NCI-H187 (cell line): ENCODE data around the gene ELOA.
"Not testable (repeated sequence)": the region's sequence is repeated elsewhere in the genome, so short reads cannot be mapped to it uniquely, and the experiment has no call there.

Experiments
- DNase-seq, 2 experiments: peaks; one replicate each; lab custom pipeline; 2025; lab: John Stamatoyannopoulos, UW

Gene ELOA

DNA sequence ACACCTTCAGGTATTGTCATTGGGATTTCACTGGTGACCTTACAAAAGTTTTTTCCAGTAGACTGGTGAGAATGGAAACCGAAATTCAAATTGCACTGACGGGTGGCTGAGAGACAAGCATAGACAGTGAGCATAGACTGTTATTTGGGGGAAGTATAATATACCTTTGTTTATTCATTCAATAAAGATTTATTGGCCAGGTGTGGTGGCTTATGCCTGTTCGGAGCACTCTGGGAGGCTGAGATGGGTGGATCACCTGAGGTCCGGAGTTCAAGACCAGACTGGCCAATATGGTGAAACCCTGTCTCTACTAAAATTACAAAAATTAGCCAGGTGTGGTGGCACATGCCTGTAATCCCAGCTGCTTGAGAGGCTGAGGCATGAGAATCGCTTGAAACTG, 10.0 kb upstream of the ELOA start:
- not testable (repeated sequence) for DNase-seq

DNA sequence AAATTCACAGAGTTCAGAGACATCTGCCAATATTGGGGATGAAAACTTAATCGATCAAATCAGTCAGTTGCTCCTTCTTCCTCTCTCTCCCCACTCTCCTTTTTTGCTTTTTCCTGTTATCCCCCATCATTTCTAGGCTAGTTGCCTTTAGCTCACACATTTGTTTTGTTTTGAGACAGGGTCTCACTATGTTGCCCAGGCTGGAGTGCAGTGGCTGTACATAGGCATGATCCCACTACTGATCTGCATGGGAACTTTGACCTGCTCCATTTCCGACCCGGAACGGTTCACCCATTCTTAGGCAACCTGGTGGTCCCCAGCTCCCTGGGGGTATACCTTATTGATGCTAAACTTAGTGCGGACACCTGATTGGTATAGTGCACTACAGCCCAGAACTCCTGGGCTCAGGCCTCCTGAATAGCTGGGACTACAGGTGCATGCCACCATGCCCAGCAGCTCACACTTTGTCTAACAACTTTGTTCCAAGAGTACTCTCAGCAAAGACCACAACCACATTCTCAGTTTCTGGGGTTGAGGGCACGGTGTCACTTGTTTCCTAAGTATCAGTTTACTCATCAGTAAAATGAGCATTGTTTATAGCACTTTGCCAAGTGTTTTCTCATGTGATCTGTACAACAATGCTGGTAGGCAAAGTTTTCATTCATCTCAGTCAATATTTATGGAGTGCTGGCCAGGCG, 6.7 kb upstream of the ELOA start:
- DNase-seq, result no peak

DNA sequence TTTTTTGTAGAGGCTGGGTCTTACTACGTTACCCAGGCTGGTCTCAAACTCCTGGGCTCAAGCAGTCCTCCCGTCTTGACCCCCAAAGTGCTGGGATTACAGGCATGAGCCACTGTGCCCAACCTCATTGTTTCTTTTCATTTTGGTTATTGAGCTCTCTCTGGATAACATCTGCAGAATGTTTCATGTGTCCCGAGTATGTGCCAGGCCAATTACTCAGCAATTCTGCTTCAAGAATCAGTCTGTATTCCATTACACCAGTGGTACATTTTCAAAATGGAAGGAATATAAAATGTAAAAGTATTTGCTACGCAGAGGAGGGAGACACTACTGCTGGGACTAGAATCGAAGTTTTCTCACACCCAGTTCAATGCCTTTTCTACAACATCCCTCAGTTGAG, 1.7 kb upstream of the ELOA start:
- no peak for DNase-seq

DNA sequence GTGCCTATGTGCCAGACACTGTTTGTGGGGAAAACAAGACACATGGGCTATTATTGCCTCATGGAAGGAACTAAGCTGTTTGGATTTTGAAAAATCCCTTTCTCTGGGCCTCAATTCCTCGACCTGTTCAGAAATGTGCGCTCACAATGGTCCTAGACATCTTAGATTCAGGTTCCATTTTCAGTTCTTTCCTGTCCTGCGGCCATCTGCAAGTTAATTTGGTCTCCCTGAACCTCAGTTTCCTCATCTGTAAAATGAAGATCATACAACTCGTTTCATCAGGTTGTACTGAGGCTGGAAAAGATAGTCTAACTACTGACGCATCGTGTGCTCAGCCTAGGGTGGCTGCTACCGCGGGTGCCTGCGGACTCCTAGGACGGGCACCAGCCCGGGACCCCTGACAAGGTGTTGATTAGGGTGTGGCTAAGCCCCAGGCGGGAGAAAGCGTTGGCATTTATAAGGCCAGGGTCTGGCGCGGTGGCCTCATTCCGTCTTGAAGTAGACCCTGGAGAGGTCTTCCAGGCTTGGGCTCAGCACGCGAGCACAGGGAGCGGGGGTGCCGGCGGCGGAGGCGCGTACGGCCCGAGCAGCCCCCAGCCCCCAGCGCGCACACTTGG, 493 bp upstream of the ELOA start:
- peak in 1 of 2 experiments; percentile 11 for DNase-seq

DNA sequence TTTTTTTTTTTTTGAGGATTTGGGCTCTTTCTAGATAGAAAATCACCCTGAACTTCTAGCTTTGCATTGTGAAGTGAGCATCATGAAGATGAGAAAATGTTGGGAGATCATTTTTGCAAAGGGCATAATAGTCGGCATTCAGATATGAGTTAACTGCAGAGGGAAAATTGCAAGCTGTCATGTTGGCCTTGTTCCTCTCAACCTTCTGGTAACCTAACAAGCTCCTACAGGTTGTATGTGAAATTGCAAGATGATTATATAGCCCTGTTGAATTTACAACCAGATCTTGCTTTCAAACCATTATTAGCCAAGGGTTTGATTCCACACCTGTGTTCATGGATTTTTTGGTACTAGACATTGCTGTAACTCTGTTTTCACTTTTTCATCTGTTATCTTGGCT, 2.2 kb downstream of the ELOA start:
- no peak for DNase-seq

DNA sequence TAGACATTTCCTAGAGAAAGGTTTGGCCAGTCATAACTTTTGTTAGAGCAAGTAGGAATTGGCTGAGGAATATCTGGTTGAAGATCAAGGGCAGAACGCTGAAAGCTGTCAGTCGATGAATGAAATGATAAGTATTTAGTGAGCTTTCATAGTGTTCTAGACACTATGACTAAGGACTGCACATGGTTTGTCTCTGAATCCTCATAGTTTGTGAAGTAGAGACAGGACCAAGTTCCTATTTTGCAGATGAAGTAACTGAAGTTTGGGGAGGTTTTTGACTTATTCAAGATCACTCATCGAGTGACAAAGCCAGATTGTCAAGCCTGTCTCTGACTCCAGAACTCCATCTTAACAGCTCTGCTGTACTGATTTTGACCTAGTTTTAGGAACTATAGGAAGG, 4.7 kb downstream of the ELOA start:
- DNase-seq, result no peak

DNA sequence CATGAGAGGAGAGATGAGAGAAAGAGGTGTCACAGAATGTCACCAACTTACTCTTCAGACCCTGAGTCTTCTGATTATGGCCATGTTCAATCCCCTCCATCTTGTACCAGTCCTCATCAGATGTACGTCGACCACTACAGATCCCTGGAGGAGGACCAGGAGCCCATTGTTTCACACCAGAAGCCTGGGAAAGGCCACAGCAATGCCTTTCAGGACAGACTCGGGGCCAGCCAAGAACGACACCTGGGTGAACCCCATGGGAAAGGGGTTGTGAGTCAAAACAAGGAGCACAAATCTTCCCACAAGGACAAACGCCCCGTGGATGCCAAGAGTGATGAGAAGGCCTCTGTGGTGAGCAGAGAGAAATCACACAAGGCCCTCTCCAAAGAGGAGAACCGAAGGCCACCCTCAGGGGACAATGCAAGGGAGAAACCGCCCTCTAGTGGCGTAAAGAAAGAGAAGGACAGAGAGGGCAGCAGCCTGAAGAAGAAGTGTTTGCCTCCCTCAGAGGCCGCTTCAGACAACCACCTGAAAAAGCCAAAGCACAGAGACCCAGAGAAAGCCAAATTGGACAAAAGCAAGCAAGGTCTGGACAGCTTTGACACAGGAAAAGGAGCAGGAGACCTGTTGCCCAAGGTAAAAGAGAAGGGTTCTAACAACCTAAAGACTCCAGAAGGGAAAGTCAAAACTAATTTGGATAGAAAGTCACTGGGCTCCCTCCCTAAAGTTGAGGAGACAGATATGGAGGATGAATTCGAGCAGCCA, 8.0 kb downstream of the ELOA start:
- no peak for DNase-seq

DNA sequence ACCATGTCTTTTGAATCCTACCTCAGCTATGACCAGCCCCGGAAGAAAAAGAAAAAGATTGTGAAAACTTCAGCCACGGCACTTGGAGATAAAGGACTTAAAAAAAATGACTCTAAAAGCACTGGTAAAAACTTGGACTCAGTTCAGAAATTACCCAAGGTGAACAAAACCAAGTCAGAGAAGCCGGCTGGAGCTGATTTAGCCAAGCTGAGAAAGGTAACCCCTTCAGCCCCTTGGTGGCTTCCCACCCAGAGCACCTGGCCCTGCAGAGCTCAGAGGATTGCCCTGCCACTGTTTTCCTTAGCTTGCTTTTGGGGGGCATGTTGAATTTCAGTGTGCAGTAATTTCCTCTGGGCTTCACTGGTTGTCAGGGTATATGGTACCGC, 8.5 kb downstream of the ELOA start:
- no peak for DNase-seq

DNA sequence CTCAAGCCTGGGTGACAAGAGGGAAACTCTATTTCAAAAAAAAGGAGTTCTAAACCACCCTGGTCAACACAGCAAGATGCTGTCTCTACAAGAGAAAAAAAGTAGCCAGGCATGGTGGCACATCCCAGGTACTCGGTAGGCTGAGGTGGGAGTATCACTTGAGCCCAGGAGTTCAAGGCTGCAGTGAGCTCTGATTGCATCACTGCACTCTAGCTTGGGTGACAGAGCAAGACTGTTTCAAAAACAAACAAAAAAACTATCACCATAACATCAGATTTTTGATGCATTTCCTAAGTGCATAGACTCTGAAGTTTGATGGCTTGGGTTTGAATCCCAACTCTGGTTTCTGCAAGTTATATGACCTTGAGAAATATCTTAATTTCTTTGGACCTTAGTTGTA, 9.6 kb downstream of the ELOA start:
- DNase-seq, result no peak

DNA sequence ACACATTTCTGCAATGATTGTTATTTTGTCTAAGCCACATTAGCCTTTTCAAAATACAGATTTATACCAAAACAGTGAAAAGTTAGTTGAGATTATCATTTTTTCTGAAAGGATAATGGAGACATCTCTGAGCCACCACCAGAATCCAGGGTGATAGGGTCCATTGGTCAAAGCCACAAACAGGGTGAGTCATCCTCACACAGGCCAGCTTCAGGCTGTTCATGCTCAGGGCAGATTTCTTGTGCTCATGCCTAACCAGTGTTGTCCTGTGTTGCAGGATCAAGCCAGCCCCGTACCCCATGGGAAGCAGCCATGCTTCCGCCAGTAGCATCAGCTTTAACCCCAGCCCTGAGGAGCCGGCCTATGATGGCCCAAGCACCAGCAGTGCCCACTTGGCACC, 13.4 kb downstream of the ELOA start:
- no peak for DNase-seq

DNA sequence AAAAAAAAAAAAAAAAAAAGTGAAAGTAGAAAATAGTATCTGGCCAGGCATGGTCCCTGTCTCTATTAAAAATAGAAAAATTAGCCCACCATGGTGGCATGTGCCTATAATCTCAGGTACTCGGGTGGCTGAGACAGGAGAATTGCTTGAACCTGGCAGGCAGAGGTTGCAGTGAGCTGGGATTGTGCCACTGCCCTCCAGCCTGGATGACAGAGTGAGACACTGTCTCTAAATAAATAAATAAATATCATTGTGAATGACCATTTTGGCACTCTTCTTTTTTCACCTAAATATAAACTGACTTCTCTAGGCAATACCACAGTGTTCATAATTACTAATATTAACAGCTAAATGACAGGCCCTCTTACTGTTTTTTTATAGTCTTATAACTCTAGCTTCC, 14.5 kb downstream of the ELOA start:
- no peak for DNase-seq

DNA sequence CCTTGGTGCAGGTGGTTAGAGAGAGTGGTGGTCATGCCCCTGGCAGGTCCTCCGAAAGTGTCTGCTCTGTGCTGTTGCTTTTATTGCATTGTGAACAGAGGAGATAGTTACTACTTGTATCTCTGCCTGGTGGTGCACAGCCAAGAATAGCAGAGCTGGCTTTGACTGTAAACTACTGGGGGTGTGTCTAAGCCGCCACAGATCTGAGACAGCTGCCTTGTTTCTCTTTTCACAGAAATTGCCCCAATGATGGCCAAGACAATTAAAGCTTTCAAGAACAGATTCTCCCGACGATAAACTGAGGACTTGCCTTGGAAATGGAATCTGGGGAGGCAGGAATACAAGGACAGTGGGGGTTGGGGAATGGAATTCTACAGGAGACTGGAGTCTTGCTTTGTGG, 16.0 kb downstream of the ELOA start:
- DNase-seq, result no peak

DNA sequence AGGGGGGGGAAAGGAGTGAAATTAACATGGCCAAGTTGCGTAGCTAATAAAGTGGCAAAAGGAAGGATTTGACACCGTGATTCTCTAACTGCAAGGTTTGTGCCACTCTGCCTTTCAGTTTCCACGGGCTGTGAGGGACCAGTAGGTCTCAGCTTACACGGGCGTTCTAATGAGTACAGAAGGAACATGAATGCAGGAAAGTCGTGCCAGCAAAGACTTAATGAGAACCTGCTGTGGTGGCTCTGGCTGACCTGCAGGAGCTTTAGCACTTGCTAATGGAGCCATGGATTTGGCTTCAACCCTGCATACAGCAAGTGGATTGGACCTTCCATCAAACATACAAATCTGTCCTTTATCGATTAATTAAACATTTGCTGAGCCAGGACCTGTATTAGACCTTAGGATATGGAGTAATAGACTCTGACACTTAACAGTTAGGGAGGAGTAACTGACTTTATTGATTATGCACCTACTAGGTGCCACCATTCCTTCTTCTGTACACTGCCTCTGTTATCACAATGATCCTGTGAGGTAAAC, 19.8 kb downstream of the ELOA start:
- DNase-seq, result no peak

DNA sequence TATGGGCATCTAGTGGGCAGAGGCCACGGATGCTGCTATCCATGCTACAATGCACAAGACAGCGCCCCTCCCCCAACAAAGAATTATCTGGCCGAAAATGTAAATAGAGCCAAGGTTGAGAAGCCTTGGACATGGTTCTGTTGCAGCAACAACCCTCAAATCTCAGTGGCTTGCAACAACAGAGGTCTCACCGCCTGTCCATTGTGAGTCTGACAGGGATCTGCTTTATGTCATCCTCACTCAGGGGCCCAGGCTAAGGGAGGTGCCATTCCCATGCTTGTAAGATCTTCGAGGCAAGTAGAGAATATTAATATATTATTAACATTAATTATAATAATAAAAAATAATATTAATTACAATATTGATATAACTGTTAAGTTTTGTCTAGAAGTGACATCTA, 25.5 kb downstream of the ELOA start:
- DNase-seq, result no peak

DNA sequence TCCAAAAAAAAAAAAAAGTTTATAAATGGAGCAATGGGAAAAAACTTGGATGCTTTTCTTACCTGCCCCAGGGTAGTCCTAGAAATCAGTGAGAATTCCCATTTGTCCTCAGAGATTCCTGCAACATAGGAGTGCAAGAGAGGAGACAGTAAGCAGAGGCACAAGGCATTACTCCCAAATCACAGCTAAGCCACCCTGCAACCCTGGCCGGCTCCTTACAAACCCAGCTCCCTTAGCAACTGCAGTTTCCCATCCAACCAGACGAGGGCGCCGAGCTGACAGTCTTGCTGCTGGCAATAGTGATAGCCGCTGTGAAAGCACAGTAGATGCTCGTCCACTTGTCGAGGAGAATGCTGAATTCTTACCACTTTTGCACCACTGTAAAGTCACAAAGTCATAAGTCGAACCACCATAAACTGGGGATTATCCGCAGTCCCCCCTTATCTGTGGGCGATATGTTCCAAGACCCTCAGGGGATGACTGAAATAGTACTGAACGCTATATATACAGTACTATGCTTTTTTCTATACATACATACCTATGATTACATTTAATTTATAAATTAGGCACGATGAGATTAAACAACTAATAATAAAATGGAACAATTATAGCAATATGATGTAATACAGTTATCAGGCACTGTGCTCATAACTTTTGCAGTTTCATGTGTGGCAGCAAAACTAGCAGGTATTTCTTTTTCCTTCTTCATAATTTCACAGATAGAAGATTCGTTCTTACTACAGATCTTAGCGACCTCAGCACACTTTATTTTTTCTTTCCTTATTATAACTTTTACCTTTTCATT, 29.0 kb downstream of the ELOA start:
- peak; percentile 52 to 59 for DNase-seq

DNA sequence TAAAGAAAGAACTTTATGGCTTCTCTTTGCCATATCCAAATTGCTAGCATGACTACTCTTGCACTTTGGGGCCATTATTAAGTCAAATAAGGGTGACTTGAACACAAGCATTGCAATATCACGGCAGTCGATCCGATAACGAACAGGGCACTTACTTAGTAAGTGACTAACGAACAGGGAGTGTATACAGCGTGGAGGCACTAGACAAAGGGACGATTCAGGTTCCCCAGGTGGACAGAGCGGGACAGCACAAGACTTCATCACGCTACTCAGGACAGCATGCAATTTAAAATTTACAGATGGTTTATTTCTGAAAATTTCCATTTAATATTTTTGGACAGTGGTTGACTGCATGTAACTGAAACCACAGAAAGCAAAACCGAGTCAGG, 29.6 kb downstream of the ELOA start:
- no peak for DNase-seq

DNA sequence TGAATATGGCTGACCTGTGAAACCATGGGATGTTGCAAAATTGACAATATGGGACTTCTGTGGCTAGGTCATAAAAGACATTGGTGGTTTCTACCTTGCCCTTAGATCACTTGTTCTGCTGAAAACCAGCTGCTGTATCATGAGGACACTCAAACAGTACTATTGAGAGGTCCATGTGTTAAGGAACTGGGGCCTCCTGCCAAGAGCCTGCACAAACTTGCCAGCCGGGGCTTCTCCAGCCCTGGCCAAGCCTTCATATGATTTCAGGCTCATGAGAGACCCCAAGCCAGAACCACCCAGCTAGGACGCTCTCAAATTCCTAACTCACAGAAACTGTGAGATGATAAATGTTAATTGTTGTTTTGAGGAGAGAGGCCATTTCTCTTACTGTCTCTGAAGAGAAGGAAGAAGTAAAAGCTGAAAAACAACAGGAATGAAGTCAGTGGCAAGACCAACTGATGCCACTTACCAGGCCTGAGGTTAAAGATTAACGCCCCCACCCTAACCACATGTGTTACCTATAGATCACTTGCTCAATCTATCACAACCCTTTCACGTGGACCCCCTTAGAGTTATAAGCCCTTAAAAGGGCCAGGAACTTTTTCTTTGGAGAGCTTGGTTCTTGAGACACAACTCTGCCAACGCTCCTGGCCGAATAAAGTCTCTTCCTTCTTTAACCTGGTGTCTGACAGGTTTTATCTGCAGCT, 31.1 kb downstream of the ELOA start:
- DNase-seq, result no peak

DNA sequence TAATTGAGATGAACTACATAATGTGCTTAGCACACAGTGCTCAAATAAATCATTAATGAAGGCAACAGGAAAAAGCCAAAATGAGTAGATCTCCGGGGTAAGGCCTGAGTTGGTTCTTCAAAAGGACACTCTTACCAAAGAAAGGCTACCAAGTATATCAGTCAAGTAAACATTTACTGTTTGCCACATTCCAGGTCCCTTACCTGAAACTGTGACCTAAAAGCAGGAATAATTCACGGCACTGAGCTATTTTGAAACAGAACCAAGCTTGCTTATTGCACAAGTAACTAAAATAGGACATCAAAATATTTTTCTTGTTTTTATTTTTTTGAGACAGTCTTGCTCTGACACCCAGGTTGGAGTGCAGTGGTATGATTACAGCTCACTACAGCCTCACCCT, 32.9 kb downstream of the ELOA start:
- DNase-seq, result no peak

DNA sequence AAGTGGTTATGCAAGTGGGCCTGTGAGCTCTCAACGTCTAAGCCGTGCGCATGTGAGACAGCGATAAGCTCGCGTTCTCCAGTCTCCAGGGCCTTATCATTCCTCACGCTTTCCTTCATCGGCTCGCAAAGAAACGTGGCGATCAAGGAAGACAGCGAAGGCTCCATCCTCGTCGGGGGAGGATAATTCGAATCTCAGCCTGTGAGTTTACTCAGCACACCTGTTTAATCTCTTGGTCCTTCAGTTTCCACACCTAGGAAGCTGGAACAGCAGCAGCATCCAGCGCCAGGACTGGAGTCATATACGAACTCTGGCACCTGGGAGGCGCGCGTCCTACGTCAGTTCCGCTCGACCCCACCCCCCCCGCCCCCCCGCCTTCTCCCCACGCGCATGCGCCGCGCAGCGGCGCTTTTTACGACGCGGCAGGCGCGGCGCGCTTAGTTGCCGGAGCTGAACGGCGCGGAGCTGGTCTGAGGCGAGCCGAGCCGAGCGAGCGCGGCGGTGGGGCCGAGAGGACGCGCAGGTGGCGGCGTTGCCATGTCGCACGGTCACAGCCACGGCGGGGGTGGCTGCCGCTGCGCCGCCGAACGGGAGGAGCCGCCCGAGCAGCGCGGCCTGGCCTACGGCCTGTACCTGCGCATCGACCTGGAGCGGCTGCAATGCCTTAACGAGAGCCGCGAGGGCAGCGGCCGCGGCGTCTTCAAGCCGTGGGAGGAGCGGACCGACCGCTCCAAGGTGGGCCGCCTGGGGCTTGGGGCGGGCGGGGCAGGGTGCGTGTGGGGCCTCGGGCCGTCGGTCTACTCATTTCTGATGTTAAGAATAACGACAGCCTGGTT, 34.9 kb downstream of the ELOA start, which contains the start of gene PITHD1:
PITHD1 (plus strand) TSS at position 440 of the 836 bp plus-strand sequence; CDS start at position 538, 98 bp downstream.
- peak; percentile 61 to 76 for DNase-seq

DNA sequence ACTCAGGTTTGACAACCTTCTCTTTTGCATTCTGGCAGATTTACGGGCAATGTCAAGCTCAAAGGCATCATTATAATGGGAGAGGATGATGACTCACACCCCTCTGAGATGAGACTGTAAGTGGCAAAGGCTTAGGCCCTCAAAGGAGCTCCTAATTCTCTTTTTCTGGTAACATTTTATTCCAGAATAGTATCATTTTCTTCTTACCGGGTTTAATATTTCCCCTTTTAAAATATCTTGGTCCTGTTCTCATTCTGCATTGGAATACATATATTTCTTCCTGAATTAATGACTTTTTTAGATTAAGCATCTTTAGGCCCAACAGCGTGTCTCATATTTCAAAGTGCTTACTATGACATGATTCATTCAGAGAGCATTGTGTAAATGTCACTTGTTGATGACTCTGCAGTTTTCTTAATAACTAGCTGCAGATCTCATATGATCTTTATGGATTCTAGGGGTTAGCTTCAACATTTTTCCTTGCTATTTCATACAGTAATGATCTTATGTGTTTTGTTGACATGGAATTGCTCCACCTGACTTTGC, 36.6 kb downstream of the ELOA start:
- no peak for DNase-seq
